Hematopoietic multipotent progenitor cell treated with erythropoietin and hydrocortisone succinate and interleukin-3 and kit ligand, for 4 days (in vitro differentiated cells): ENCODE results near the gene NAT8.
"Not testable (repeated sequence)": the region's sequence is repeated elsewhere in the genome, so short reads cannot be mapped to it uniquely, and the experiment has no call there.

ENCODE experiments used
- DNase-seq: peaks from one replicate; pipeline ENCODE4 v3.0.0-alpha.2; 2015

The NAT8 gene

GRCh38 chr2:73630662-73631266 lies 11.5 kb downstream of the NAT8 start:
- DNase-seq = peak; percentile 46

- not testable (repeated sequence) for DNase-seq
These were observed 13.7 kb downstream of the NAT8 start for GRCh38 chr2:73628493-73628892.

GRCh38 chr2:73626237-73626636 lies 16.0 kb downstream of the NAT8 start:
- peak; percentile 49 for DNase-seq

GRCh38 chr2:73624625-73625024 lies 17.6 kb downstream of the NAT8 start:
- DNase-seq = not testable (repeated sequence)

GRCh38 chr2:73624036-73624435 lies 18.2 kb downstream of the NAT8 start:
- not testable (repeated sequence) for DNase-seq

- DNase-seq = peak; percentile 23
These were observed 22.3 kb downstream of the NAT8 start for GRCh38 chr2:73619925-73620324.

GRCh38 chr2:73614997-73615396 lies 27.2 kb downstream of the NAT8 start:
- no peak for DNase-seq

- DNase-seq = no peak
These were observed 28.1 kb downstream of the NAT8 start for GRCh38 chr2:73614105-73614504.

- no peak for DNase-seq
These were observed 30.4 kb downstream of the NAT8 start for GRCh38 chr2:73611867-73612266.

GRCh38 chr2:73611193-73611592 lies 31.0 kb downstream of the NAT8 start:
- no peak for DNase-seq

- DNase-seq = no peak
These were observed 32.1 kb downstream of the NAT8 start for GRCh38 chr2:73610111-73610510.

GRCh38 chr2:73604589-73604988 lies 37.6 kb downstream of the NAT8 start:
- not testable (repeated sequence) for DNase-seq

- DNase-seq = not testable (repeated sequence)
These were observed 39.1 kb downstream of the NAT8 start for GRCh38 chr2:73603099-73603588.

- no peak for DNase-seq
These were observed 40.4 kb downstream of the NAT8 start for GRCh38 chr2:73601780-73602179.

GRCh38 chr2:73594251-73594650 lies 48.0 kb downstream of the NAT8 start:
- DNase-seq = no peak

- no peak for DNase-seq
These were observed 48.5 kb downstream of the NAT8 start for GRCh38 chr2:73593680-73594079.
